Rectal smooth muscle tissue (tissue), 1 donor: ENCODE results near the gene DENND2D.

ENCODE experiments used
- H3K27ac ChIP-seq: one replicate; pipeline ENCODE4 v1.7.0; 2013; ENCODE audit warnings: low read depth, low read length, inconsistent platforms
- H3K27me3 ChIP-seq: one replicate; pipeline ENCODE4 v1.7.0; 2013; ENCODE audit warnings: low read length; ENCODE audit not compliant: control insufficient read depth, insufficient read depth
- H3K36me3 ChIP-seq: one replicate; pipeline ENCODE4 v1.7.0; 2013; ENCODE audit warnings: low read length; ENCODE audit not compliant: control insufficient read depth, insufficient read depth
- H3K4me1 ChIP-seq: one replicate; pipeline ENCODE4 v1.7.0; 2013; ENCODE audit warnings: low read length; ENCODE audit not compliant: control insufficient read depth, insufficient read depth
- H3K4me3 ChIP-seq: one replicate; pipeline ENCODE4 v1.7.0; 2013; ENCODE audit warnings: low read length
- H3K9ac ChIP-seq: one replicate; pipeline ENCODE4 v1.7.0; 2013; ENCODE audit warnings: low read length

Gene DENND2D

DNA sequence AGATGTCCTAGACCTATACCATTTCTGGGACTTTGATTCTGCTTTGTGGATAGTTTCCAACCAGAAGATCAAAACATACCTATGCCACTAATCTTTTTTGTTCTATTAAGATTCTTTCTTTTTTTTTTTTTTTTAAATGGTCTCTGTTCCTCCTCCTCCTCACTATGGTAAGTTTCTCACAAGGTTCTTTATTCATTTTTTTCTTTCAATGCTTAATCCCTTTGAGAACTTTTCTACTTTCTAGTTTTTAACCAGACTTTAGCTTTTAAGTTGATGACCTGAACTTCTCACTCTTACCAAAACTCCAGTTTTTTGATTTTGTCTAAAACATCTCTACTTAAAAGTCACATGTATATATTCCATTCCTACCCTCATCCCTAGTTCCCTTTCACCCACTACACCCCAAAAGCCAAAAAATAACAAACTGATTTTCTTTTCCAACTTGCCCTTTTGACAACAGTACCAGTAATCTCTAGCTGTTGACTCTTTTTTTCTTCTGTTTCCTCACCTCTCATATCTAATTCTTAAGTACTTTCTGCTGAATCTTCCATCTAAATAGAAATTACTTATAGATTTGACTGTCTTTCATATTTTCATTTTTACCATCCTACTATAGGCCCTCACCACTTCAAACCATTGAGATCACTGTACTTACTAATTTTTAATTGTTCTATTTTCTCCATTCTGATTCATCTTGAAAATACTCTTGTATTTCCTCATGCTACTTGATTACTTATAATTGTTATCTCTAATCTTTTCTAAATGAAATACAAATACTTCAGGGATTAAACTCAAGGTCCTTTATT is 54.3 kb downstream of the DENND2D start:
- Histone ChIP-seq H3K27ac (no peak overlapping the region), H3K27me3 (no peaks in the 10 kb centered on the region), H3K4me1 (peaks cover 8% of the 10 kb centered on the region), H3K9ac (no peak overlapping the region), H3K4me3 (no peak overlapping the region), H3K36me3 (peaks cover 7% of the 10 kb centered on the region)

DNA sequence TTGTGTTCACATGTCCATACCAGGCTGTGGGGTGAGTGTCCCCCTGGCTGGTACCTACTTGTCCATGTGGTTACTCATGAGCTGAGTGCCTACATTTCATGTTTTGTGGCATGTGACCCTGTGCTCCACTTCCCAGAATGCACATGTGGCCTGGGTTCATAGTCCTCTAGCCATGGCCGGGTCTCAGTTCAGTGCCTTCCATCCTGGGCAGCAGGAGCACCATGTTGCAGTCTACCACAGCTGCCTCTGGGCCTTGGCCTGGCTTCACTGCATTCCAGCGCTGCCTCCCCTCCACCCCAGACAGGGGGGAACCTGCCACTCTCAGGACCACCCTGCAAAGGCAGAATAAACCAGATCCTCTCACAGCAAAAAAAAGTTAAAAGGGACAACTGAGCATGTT is 54.9 kb downstream of the DENND2D start:
- H3K4me3 ChIP-seq, result no peak overlapping the region
- no peak overlapping the region for H3K27ac ChIP-seq
- H3K36me3 ChIP-seq, result peaks cover 7% of the 10 kb centered on the region
- no peak overlapping the region for H3K9ac ChIP-seq
- H3K4me1 ChIP-seq, result peaks cover 13% of the 10 kb centered on the region
- no peaks in the 10 kb centered on the region for H3K27me3 ChIP-seq

DNA sequence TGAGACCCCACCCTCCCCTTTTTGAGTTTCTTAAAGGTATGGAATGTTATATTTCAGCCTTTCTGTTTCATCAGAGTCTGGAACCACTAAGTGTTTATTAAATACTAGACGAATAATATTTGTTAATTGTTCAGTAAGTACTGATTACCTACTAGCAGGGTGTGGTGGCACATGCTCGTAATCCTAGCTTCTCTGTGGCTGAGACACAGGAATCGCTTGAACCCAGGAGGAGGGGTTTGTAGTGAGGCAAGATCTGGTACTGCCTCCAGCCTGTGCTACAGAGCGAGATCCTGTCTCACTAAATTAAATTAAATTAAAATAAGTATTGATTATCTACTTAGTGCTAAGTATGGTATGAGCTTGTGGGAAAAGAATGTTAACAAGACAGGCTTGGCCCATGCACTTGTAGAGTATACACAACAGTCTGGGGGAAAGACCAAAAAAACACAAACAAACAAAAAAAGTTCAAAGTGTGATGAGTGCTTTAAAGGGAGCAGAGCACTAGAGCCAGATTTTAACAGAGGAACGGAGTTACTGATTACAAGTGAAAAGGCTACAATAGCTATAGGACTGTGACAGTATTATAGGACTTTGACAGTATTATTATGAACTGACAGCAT is 58.0 kb downstream of the DENND2D start:
- Histone ChIP-seq H3K27ac (no peak overlapping the region), H3K9ac (no peak overlapping the region), H3K4me3 (no peak overlapping the region), H3K36me3 (no peaks in the 10 kb centered on the region), H3K4me1 (peaks cover 11% of the 10 kb centered on the region), H3K27me3 (no peaks in the 10 kb centered on the region)

DNA sequence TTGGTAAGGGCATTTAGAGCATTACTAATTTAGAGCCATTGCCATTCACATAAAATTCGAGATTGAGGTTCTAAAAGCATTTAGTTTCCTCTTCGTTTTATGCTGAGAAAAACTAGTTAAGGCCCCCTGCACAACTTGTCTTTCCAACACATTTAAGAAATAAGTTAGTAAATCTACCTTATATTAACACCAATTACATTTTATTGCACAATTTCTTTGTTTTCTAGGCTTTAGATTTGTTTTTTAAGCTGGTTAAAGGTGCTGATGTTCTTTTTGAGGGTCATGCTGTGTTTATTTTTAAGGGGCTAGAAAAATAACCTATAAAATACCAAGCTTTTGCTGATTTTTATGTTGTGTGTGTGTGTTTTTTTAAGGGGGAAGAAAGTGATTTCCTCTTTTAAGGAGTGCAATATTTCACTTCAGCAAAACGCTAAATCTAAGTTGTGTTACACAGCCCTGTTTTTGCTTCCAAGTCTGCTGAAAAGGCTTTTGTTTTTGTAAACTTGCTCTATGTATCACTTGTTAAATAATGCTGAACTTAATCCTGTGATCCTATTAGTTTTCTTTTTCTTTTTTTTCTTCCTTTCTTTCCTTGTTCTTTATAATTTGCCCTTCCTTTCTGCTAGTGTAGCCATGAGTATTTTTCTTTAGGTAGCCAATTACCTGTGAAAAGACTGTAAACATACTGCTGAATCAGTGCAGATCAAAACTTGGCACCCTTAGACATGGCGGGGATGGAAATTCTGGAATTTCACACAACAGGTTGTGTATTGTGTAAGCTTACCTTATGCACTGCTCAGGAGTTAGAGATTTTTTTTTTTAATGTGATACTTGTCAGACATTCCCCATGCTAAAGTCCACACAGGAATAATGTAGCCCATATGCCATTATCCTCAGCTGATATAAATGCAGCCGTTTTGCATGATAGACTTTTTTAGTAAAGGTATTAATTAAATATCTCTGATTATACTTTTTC is 58.9 kb downstream of the DENND2D start:
- Histone ChIP-seq H3K4me1 (peaks cover 11% of the 10 kb centered on the region), H3K4me3 (no peak overlapping the region), H3K27me3 (no peaks in the 10 kb centered on the region), H3K9ac (no peak overlapping the region), H3K36me3 (no peaks in the 10 kb centered on the region), H3K27ac (no peak overlapping the region)

DNA sequence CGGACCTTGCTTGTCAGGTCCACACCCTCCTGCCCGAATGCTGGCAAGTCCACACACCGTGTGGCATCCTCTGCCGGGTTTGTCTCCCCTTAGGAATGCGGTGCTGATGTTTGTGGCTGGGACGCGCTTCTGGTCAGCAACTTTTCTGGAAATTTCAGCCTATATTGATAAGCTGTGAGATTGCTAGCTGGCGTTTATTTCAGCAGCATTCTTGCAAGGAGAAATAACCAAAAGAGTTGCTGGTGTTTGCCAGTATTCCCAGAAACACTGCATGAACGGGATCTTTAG is 59.8 kb downstream of the DENND2D start:
- Histone ChIP-seq H3K27ac (peak overlapping the region; percentile 86), H3K36me3 (no peaks in the 10 kb centered on the region), H3K4me3 (peak overlapping the region; percentile 98), H3K9ac (peak overlapping the region; percentile 96), H3K4me1 (peaks cover 11% of the 10 kb centered on the region), H3K27me3 (no peaks in the 10 kb centered on the region)

DNA sequence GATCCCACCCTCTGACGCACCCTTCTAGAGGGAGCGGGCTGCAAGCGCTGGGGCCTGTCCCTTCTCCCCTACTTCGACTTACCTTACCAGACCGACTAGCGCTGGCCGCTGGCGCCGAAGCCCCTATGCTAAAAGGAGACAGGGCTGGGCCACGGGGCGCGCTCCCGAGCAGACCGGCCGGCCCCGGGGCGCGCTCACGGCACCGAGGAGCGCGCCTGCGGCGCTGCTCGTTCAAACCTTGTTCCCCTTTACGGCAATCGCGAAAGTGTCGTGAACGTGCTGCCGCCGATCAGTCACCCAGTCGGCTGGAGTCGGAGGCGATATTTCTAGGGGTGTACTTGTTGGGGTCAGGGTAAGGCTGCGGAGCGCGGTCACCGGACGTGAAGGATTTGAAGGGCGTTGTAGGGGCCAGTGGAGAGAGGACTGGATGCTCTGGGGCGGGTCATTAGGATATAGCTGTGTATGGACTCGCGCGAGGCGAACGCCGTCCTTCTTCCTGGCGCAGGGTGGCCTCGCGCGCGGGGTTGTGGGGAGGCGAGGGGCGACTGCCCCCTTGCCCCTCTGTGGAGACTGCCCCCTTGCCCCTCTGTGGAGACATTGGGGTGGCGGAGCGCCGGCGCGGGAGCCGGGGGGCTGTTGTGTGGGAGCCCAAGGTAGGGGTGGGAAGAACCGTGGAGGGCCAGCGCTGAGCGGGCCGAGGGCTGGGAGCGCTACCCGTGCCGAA is 60.3 kb downstream of the DENND2D start, which contains the start of the genes CEPT1 and DRAM2:
Gene CEPT1, plus strand, starts transcription at position 268 of the 724 bp plus-strand sequence. CDS start 7,492 bp downstream, outside the sequence.
Gene DRAM2, minus strand, starts transcription at position 138 of the 724 bp plus-strand sequence. CDS start 8,539 bp downstream, outside the sequence.
- Histone ChIP-seq H3K36me3 (no peaks in the 10 kb centered on the region), H3K27ac (peak within 1 kb of the TSS; percentile 86), H3K27me3 (no peaks in the 10 kb centered on the region), H3K9ac (peak within 1 kb of the TSS; percentile 96), H3K4me3 (peak within 1 kb of the TSS; percentile 98), H3K4me1 (peaks cover 11% of the 10 kb centered on the region)

DNA sequence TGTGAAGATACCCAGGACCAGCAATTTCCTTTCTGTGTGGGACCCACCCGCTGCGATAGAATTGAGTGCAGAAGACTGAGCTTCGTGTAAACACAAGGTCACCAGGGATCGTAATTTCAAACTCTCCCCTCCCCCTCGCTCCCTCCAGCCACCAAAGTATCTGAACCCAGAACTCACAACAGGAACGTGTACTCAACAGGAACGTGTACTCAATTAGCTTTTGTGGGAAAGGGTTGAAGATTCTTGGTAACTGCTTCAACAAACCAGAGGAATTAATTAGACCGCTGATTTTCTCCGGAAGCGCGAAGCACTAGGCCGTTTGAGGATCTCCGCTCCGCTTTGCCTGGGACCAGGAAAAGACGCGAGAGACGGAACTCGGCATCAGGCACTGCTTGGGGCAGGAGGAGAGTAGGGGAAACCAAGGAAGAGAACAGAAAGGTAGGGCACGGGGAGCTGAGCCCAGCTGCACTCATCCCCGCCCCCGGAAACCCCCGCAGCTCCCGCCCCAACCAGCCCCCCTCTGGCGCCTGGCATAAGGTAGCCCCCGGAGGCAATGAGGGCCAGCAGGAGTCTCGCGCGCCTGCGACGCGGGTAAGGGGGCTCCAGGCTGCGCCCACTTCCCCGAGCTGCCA is 61.0 kb downstream of the DENND2D start:
- Histone ChIP-seq H3K4me3 (peak overlapping the region; percentile 98), H3K36me3 (no peaks in the 10 kb centered on the region), H3K27ac (peak overlapping the region; percentile 86), H3K9ac (peak overlapping the region; percentile 96), H3K27me3 (no peaks in the 10 kb centered on the region), H3K4me1 (peaks cover 11% of the 10 kb centered on the region)
